ENCODE results near the gene FAM151A.

FAM151A gene

GRCh38 chr1:54603241-54603640 is 20.1 kb downstream of the FAM151A start:
- DNase-seq = no peak

GRCh38 chr1:54602554-54602953 is 20.8 kb downstream of the FAM151A start:
- no peak for DNase-seq

GRCh38 chr1:54601730-54602129 is 21.6 kb downstream of the FAM151A start:
- no peak for DNase-seq

- no peak for DNase-seq
These were observed 22.2 kb downstream of the FAM151A start for GRCh38 chr1:54600947-54601721.

GRCh38 chr1:54599211-54599823 is 24.0 kb downstream of the FAM151A start:
- no peak for DNase-seq

- no peak for DNase-seq
These were observed 25.8 kb downstream of the FAM151A start for GRCh38 chr1:54597455-54598030.

- no peak for DNase-seq
These were observed 26.6 kb downstream of the FAM151A start for GRCh38 chr1:54596756-54597155.

GRCh38 chr1:54595956-54596498 is 27.3 kb downstream of the FAM151A start:
- no peak for DNase-seq

GRCh38 chr1:54594463-54594862 is 28.9 kb downstream of the FAM151A start:
- no peak for DNase-seq

- DNase-seq = no peak
These were observed 29.7 kb downstream of the FAM151A start for GRCh38 chr1:54593571-54594160.

GRCh38 chr1:54591127-54591756 is 32.1 kb downstream of the FAM151A start:
- DNase-seq = no peak

GRCh38 chr1:54588377-54588776 is 34.9 kb downstream of the FAM151A start:
- DNase-seq = no peak

GRCh38 chr1:54585181-54586066 is 37.9 kb downstream of the FAM151A start:
- DNase-seq = no peak

GRCh38 chr1:54584575-54584974 is 38.8 kb downstream of the FAM151A start:
- no peak for DNase-seq

- DNase-seq = no peak
These were observed 39.5 kb downstream of the FAM151A start for GRCh38 chr1:54583871-54584270.

- DNase-seq = no peak
These were observed 40.0 kb downstream of the FAM151A start for GRCh38 chr1:54583307-54583686.

- DNase-seq = no peak
These were observed 40.6 kb downstream of the FAM151A start for GRCh38 chr1:54582566-54583306.

GRCh38 chr1:54581621-54582035 is 41.7 kb downstream of the FAM151A start:
- no peak for DNase-seq

- DNase-seq = no peak
These were observed 42.3 kb downstream of the FAM151A start for GRCh38 chr1:54580856-54581550.

GRCh38 chr1:54579337-54579781 is 44.0 kb downstream of the FAM151A start:
- DNase-seq = no peak

- DNase-seq = no peak
These were observed 45.7 kb downstream of the FAM151A start for GRCh38 chr1:54577612-54578011.
